Measurements from ENCODE around the gene CAMKK2.

DNA sequence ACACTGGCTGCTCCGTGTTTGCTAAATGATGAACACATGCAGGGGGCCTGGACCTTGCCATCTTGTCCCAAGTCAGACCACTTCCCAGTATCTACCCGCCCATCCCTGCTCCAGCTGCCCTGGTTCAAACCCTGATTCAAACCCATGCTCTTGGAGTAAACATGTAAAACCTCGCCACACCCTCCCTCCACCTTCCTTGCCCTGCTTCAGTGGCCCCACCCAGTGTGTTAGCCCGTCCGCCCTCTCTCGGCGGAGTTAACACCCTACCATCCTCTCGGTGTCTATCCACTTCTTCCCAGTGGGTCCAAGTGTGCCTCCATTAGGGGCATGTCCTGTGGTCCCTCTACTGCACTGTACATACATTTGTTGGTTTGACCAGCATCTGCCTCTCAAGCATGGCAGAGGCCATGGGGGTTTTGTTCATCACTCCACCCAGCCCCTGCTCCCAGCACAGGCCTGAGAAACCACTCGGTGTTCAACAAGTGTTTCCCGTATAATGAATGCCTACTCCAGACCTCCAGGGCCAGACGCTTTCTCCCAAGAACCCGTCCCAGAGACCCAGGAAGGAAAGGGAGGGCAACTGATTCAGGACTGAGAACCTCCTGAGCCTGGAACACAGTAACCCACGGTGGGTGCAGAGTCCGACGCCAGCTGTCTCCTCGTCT, 49.5 kb downstream of the CAMKK2 start:
- TF ChIP-seq, protein P1, sequence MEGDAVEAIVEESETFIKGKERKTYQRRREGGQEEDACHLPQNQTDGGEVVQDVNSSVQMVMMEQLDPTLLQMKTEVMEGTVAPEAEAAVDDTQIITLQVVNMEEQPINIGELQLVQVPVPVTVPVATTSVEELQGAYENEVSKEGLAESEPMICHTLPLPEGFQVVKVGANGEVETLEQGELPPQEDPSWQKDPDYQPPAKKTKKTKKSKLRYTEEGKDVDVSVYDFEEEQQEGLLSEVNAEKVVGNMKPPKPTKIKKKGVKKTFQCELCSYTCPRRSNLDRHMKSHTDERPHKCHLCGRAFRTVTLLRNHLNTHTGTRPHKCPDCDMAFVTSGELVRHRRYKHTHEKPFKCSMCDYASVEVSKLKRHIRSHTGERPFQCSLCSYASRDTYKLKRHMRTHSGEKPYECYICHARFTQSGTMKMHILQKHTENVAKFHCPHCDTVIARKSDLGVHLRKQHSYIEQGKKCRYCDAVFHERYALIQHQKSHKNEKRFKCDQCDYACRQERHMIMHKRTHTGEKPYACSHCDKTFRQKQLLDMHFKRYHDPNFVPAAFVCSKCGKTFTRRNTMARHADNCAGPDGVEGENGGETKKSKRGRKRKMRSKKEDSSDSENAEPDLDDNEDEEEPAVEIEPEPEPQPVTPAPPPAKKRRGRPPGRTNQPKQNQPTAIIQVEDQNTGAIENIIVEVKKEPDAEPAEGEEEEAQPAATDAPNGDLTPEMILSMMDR (conservative IDR thresholded peaks at IDR 0.05; ENCODE audit: low read length): no peak
- TF ChIP-seq EZH2phosphoT487 (IDR thresholded peaks at IDR 0.05; ENCODE audit: borderline replicate concordance): no peak
